Suprapubic skin (tissue), 4 donors: ENCODE measurements around the gene PLCXD3. TPM values are rescaled to one million over a fixed set of nuclear protein-coding genes. Genes with fewer than 3 reads are reported as not detected.

Source experiments
- DNase-seq, 2 donors: peaks; one replicate each; pipeline ENCODE4 v3.0.0-alpha.2; 2019; ENCODE audit warnings: low spot score in 2 of 2
- H3K27ac ChIP-seq: fragments of 200-600 bp; sonication (generic); one replicate; pipeline ENCODE4 v1.5.1; 2019
- H3K27me3 ChIP-seq: fragments of 200-600 bp; sonication (generic); one replicate; pipeline ENCODE4 v1.5.1; 2019
- H3K36me3 ChIP-seq: fragments of 200-600 bp; sonication (generic); one replicate; pipeline ENCODE4 v1.5.1; 2019
- H3K4me1 ChIP-seq: fragments of 200-600 bp; sonication (generic); one replicate; pipeline ENCODE4 v1.5.1; 2019
- H3K4me3 ChIP-seq: fragments of 200-600 bp; sonication (generic); one replicate; pipeline ENCODE4 v1.5.1; 2019; ENCODE audit warnings: mild to moderate bottlenecking
- H3K9me3 ChIP-seq: fragments of 200-600 bp; sonication (generic); one replicate; pipeline ENCODE4 v1.5.1; 2019
- EP300 ChIP-seq: sonication (generic); formaldehyde crosslinking; IDR thresholded peaks from one replicate; pipeline ENCODE4 v1.6.1; 2017; ENCODE audit warnings: antibody characterized with exemption
- POLR2A ChIP-seq, 2 donors: fragments of 450-650 bp; IDR thresholded peaks; one replicate each; pipeline ENCODE4 v1.6.1; 2017; ENCODE audit warnings: antibody characterized with exemption in 2 of 2, mild to moderate bottlenecking in 2 of 2, moderate library complexity in 2 of 2
- POLR2AphosphoS5 ChIP-seq, 3 donors: sonication (generic); formaldehyde crosslinking; IDR thresholded peaks; one replicate each; pipeline ENCODE4 v1.6.1; 2017; ENCODE audit warnings: antibody characterized with exemption in 3 of 3
- WGBS: methylation state at CpG from one replicate; pipeline ENCODE4 v1.1.5; 2018; 5-methylcytosine and 5-hydroxymethylcytosine counted together
- total RNA-seq, 4 donors: library from RNA; depleted of rRNA; stranded (reverse); fragments of >200 nt; gene quantifications; one replicate each; pipeline ENCODE4 v1.1.0, GENCODE V29; 2016
- TF ChIP-seq, protein P1 (sequence below), 2 donors: fragments of 200-600 bp in 1 of 2; fragments of 450-650 bp in 1 of 2; sonication (generic) in 1 of 2; IDR thresholded peaks; one replicate each; pipeline ENCODE4 v1.5.1; 2016 to 2019; ENCODE audit warnings: antibody characterized with exemption in 2 of 2, mild to moderate bottlenecking in 1 of 2, moderate library complexity in 1 of 2

Gene PLCXD3
- total RNA-seq, 4 donors from 2014 or later, result 0.15 to 1.6 (median 0.61) TPM

DNA sequence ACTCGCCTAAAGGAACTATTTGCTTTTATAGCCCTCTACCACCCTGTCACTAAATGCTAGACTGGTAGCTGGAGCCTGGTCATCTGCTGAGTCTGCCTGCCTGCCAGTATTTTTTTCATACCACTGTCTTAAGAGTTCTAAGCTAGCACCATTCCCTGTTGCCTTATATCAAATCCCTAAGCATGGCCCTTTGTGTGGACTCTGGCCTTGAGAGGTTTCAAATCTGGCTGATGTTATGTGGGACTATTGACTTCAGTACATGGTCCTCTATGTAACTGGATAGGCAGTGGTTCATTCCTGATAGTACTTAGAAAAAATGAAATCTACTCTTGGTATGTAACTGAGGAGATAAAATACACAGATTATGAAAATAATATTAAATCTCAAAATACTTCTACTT is 103.5 kb downstream of the PLCXD3 start:
- H3K4me3 ChIP-seq, result no peak overlapping the region
- no peaks in the 10 kb centered on the region for H3K4me1 ChIP-seq
- H3K27me3 ChIP-seq, result no peaks in the 10 kb centered on the region
- 80% methylated on average over 1 of the region's 1 CpG for WGBS
- no peak for DNase-seq
- no peaks in the 10 kb centered on the region for H3K36me3 ChIP-seq
- TF ChIP-seq POLR2A (IDR thresholded peaks at IDR 0.05) (no peak), EP300 (no peak)
- TF ChIP-seq, protein P1, sequence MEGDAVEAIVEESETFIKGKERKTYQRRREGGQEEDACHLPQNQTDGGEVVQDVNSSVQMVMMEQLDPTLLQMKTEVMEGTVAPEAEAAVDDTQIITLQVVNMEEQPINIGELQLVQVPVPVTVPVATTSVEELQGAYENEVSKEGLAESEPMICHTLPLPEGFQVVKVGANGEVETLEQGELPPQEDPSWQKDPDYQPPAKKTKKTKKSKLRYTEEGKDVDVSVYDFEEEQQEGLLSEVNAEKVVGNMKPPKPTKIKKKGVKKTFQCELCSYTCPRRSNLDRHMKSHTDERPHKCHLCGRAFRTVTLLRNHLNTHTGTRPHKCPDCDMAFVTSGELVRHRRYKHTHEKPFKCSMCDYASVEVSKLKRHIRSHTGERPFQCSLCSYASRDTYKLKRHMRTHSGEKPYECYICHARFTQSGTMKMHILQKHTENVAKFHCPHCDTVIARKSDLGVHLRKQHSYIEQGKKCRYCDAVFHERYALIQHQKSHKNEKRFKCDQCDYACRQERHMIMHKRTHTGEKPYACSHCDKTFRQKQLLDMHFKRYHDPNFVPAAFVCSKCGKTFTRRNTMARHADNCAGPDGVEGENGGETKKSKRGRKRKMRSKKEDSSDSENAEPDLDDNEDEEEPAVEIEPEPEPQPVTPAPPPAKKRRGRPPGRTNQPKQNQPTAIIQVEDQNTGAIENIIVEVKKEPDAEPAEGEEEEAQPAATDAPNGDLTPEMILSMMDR (IDR thresholded peaks at IDR 0.05), result no peak
- H3K27ac ChIP-seq, result no peak overlapping the region
- H3K9me3 ChIP-seq, result no peaks in the 10 kb centered on the region

DNA sequence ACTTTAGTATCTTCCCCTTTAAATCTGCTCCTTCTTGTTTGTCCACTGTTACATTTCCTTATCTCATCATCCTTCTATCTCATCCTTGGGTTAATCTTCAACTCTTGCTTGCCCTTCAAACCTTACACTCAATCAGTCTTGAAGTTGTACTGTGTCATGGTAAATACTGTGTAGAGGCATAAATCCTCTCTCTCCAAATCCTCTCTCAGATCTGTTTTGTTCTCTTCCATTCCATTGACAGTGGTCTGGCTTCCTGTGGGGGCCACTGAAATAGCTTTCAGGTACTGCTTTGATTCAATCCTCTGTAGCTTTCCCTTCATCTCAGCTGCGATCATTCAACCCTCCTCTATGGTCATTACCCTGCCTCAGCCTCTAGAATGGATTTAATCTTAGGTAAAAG is 104.0 kb downstream of the PLCXD3 start:
- no peak for DNase-seq
- no peaks in the 10 kb centered on the region for H3K9me3 ChIP-seq
- H3K4me3 ChIP-seq, result no peak overlapping the region
- TF ChIP-seq, protein P1 (IDR thresholded peaks at IDR 0.05), result no peak
- TF ChIP-seq POLR2A (IDR thresholded peaks at IDR 0.05) (no peak), POLR2AphosphoS5 (IDR thresholded peaks at IDR 0.05) (no peak), EP300 (no peak)
- no peaks in the 10 kb centered on the region for H3K36me3 ChIP-seq
- no peaks in the 10 kb centered on the region for H3K4me1 ChIP-seq
- no peak overlapping the region for H3K27ac ChIP-seq
- 81% methylated on average over 1 of the region's 1 CpG for WGBS
- H3K27me3 ChIP-seq, result no peaks in the 10 kb centered on the region

DNA sequence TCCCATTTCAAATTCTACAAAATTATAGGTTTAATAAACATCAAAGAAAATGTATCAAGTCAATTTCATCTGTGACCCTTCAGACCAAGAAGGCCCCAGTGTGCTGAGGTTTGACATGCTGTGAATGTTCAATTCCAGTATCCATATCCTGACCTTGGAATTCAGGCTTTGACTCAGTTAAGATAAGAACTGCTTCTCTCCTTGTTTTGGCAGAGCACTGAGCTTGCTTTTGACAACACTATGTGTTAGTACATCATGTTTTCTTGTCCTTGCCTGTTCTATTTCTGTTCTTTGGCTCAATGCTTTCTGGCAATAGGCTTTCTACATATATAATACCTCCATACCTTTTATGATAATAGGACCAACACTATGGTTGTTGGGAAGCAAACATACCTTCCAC is 105.6 kb downstream of the PLCXD3 start:
- H3K4me1 ChIP-seq, result no peaks in the 10 kb centered on the region
- no peaks in the 10 kb centered on the region for H3K27me3 ChIP-seq
- TF ChIP-seq, protein P1 (IDR thresholded peaks at IDR 0.05), result no peak
- TF ChIP-seq POLR2AphosphoS5 (IDR thresholded peaks at IDR 0.05), result no peak
- TF ChIP-seq POLR2A (IDR thresholded peaks at IDR 0.05), result no peak

DNA sequence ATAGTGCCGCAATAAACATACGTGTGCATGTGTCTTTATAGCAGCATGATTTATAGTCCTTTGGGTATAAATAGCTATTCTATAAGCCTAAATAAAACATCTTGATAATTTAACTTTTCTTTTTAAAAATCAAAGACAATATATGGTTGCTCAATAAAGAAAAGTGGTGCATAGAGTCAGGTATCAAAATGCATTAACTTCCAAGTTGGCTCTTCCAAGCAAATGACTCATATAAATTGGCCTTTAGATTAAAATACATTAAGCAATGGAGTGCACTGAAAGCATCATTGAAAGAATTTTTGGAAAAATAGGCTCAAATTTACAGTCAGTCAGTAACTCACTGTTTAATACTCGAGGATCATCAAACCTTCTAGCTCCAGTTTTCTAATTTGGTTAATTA is 106.6 kb downstream of the PLCXD3 start:
- WGBS, result 81% methylated on average over 3 of the region's 3 CpGs
- H3K27ac ChIP-seq, result no peak overlapping the region
- TF ChIP-seq POLR2AphosphoS5 (IDR thresholded peaks at IDR 0.05), result no peak
- no peak for TF ChIP-seq POLR2A (IDR thresholded peaks at IDR 0.05)
- TF ChIP-seq, protein P1 (IDR thresholded peaks at IDR 0.05), result no peak
- no peak for TF ChIP-seq EP300
- DNase-seq, result no peak
- H3K9me3 ChIP-seq, result no peaks in the 10 kb centered on the region
- H3K4me3 ChIP-seq, result no peak overlapping the region
- H3K27me3 ChIP-seq, result no peaks in the 10 kb centered on the region
- H3K36me3 ChIP-seq, result no peaks in the 10 kb centered on the region
- H3K4me1 ChIP-seq, result no peaks in the 10 kb centered on the region

More for the DNA sequence above, 105.6 kb downstream of the PLCXD3 start:
- no peak overlapping the region for H3K4me3 ChIP-seq
- no peak for DNase-seq
- H3K36me3 ChIP-seq, result no peaks in the 10 kb centered on the region
- no peak overlapping the region for H3K27ac ChIP-seq
- no peaks in the 10 kb centered on the region for H3K9me3 ChIP-seq

DNA sequence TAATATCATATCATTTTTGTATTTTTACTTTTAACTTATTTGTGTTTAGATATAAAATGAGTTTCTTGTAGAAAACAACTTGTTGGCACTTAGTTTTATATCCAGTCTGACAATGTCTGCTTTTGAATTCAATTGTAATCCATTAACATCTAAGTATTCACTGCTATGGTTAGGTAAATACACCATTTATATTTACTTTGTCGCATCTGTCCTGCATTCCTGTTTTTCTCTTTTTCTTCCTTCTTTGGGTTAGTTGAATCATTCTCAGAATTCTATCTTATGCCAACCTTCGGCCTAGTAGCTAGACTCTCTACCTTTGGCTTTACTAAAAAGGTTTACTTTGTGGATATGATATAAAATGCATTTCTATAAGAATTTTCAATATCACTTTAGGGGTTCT is 107.6 kb downstream of the PLCXD3 start:
- Histone ChIP-seq H3K36me3 (no peaks in the 10 kb centered on the region), H3K4me1 (no peaks in the 10 kb centered on the region), H3K27ac (no peak overlapping the region), H3K4me3 (no peak overlapping the region), H3K27me3 (no peaks in the 10 kb centered on the region), H3K9me3 (no peaks in the 10 kb centered on the region)
- no peak for DNase-seq
- TF ChIP-seq, protein P1 (IDR thresholded peaks at IDR 0.05), result no peak
- TF ChIP-seq EP300 (no peak), POLR2A (IDR thresholded peaks at IDR 0.05) (no peak), POLR2AphosphoS5 (IDR thresholded peaks at IDR 0.05) (no peak)
- WGBS, result 87% methylated on average over 2 of the region's 2 CpGs
